Suppressor macrophage treated with lipopolysaccharide for 4 hours (primary cell): ENCODE results near the gene PARVA.

Experiments used
- DNase-seq: peaks from one replicate; pipeline ENCODE4 v3.0.0-alpha.2; 2020

PARVA gene

GRCh38 chr11:12404436-12404835 is 27.1 kb downstream of the PARVA start:
- DNase-seq, result no peak

- no peak for DNase-seq
These were observed 30.9 kb downstream of the PARVA start for GRCh38 chr11:12408156-12408770.

- DNase-seq, result no peak
These were observed 32.2 kb downstream of the PARVA start for GRCh38 chr11:12409621-12410005.

GRCh38 chr11:12410006-12410728 is 32.8 kb downstream of the PARVA start:
- DNase-seq, result no peak

GRCh38 chr11:12411393-12411792 is 34.0 kb downstream of the PARVA start:
- no peak for DNase-seq

GRCh38 chr11:12411806-12412727 is 34.7 kb downstream of the PARVA start:
- peak; percentile 19 for DNase-seq

GRCh38 chr11:12413141-12414052 is 36.0 kb downstream of the PARVA start:
- no peak for DNase-seq

GRCh38 chr11:12414611-12415010 is 37.2 kb downstream of the PARVA start:
- no peak for DNase-seq

GRCh38 chr11:12415342-12415966 is 38.1 kb downstream of the PARVA start:
- DNase-seq, result no peak

- no peak for DNase-seq
These were observed 39.2 kb downstream of the PARVA start for GRCh38 chr11:12416552-12416951.

GRCh38 chr11:12417691-12418611 is 40.6 kb downstream of the PARVA start:
- no peak for DNase-seq

- DNase-seq, result no peak
These were observed 42.7 kb downstream of the PARVA start for GRCh38 chr11:12420040-12420439.

GRCh38 chr11:12420706-12421105 is 43.3 kb downstream of the PARVA start:
- DNase-seq, result no peak

- DNase-seq, result no peak
These were observed 44.0 kb downstream of the PARVA start for GRCh38 chr11:12421386-12421785.

- DNase-seq, result no peak
These were observed 48.8 kb downstream of the PARVA start for GRCh38 chr11:12426176-12426575.

GRCh38 chr11:12429155-12429554 is 51.8 kb downstream of the PARVA start:
- no peak for DNase-seq

- no peak for DNase-seq
These were observed 53.0 kb downstream of the PARVA start for GRCh38 chr11:12430351-12430750.

GRCh38 chr11:12430954-12431595 is 53.7 kb downstream of the PARVA start:
- no peak for DNase-seq

- no peak for DNase-seq
These were observed 55.1 kb downstream of the PARVA start for GRCh38 chr11:12432507-12432906.

GRCh38 chr11:12433121-12433520 is 55.8 kb downstream of the PARVA start:
- no peak for DNase-seq
